ENCODE measurements around the gene SLC7A7. TPM values are rescaled to one million over a fixed set of nuclear protein-coding genes. Genes with fewer than 3 reads are reported as not detected.

Gene SLC7A7
- total RNA-seq, 2 donors from 2014 or later, result 9.9 to 28.5 TPM

- DNase-seq (ENCODE audit: low spot score), result no peak
- no peak for TF ChIP-seq CTCF (IDR thresholded peaks at IDR 0.05)
- H3K27me3 ChIP-seq, result no peaks in the 10 kb centered on the region
- peaks cover 0 to 12% of the 10 kb centered on the region in 2 donors for H3K4me1 ChIP-seq
- H3K27ac ChIP-seq, result no peak overlapping the region
- no peak overlapping the region for H3K4me3 ChIP-seq
- H3K36me3 ChIP-seq, result no peaks in the 10 kb centered on the region
- H3K9me3 ChIP-seq, result no peaks in the 10 kb centered on the region
These were observed 862 bp downstream of the SLC7A7 start for GRCh38 chr14:22814373-22814772.

- Histone ChIP-seq H3K9me3 (no peaks in the 10 kb centered on the region), H3K4me1 (peaks cover 0 to 5% of the 10 kb centered on the region in 2 donors), H3K4me3 (no peak overlapping the region), H3K27me3 (no peaks in the 10 kb centered on the region), H3K36me3 (no peaks in the 10 kb centered on the region), H3K27ac (no peak overlapping the region)
- no peak for TF ChIP-seq CTCF (IDR thresholded peaks at IDR 0.05)
- no peak for DNase-seq (ENCODE audit: low spot score)
These were observed 2.1 kb downstream of the SLC7A7 start for GRCh38 chr14:22813145-22813544.

DNA sequence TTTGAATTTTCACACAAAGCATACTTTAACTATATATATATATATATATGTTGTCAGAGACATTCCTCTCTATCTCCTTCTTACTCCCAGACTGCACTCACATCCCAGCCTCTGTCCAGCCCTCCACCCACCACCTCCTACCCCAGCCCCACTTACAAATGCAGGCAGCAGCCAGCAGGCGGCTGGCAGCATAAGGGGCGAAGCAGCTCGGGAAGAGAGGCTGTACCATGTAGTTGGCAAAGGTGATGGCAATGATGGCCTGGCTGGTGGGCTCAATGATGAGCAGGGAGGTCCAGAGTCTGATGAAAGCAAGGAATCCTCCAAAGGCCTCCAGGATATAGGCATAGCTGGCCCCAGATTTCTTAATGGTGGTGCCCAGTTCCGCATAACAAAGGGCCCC is 2.5 kb downstream of the SLC7A7 start:
- Histone ChIP-seq H3K4me3 (no peak overlapping the region), H3K27ac (no peak overlapping the region), H3K4me1 (peaks cover 0 to 1% of the 10 kb centered on the region in 2 donors)

DNA sequence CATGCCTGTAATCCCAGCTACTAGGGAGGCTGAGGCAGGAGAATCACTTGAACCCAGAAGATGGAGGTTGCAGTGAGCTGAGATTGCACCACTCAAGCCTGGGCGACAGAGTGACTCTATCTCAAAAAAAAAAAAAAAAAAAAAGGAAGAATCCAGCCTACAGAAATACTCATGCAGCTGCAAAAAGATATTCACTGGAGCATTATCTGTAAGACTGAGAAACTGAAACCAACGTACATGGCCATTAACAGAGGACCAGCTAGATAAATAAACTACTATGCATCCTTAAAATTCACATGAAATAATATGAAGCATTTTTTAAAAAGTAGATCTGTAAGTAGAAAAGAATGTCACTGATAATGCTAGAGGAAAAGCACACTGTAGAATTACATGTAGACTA is 3.5 kb downstream of the SLC7A7 start:
- no peak for TF ChIP-seq CTCF (IDR thresholded peaks at IDR 0.05)
- Histone ChIP-seq H3K36me3 (no peaks in the 10 kb centered on the region), H3K4me3 (no peak overlapping the region), H3K27ac (no peak overlapping the region), H3K9me3 (no peaks in the 10 kb centered on the region), H3K4me1 (no peaks in the 10 kb centered on the region), H3K27me3 (no peaks in the 10 kb centered on the region)
- DNase-seq (ENCODE audit: low spot score), result no peak

More for the DNA sequence above, 2.5 kb downstream of the SLC7A7 start:
- TF ChIP-seq CTCF (IDR thresholded peaks at IDR 0.05), result no peak
- DNase-seq (ENCODE audit: low spot score), result no peak
- Histone ChIP-seq H3K36me3 (no peaks in the 10 kb centered on the region), H3K9me3 (no peaks in the 10 kb centered on the region), H3K27me3 (no peaks in the 10 kb centered on the region)

DNA sequence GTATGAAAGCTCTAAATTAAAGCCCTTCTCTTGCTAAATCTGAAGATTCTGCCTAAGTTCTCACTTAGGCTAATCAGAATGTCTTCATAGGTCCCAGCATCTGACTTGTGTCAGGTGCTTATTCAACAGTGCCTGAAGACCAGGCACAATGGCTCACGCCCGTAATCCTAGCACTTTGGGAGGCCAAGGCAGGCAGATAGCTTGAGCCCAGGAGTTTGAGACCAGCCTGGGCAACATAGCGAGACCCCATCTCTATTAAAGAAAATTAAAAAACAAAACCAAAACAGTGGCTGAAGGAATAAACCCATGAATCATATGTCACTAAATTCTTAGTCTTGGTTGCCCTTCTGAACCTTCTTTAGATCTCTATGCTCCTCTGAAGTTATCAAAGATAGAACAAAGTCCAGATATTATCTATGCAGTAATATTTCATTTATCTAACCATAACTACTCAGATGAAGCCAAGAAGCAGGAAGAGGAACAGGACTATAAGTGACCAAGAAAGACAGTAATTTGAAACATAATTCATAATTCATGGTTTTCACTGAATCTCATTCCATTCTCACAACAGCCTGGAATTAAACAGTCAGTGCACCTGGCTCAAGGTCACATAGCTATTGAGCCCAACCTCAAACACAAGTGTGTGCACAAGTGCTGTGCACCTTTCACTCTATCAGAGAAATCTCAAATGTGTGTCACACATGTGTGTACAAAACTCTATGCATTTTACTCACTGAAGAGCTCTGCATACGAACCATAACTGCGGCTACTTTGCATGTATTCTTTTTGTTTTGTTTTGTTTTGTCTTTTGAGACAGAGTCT is 6.6 kb downstream of the SLC7A7 start:
- Histone ChIP-seq H3K4me3 (no peak overlapping the region), H3K4me1 (no peaks in the 10 kb centered on the region), H3K27me3 (no peaks in the 10 kb centered on the region), H3K36me3 (no peaks in the 10 kb centered on the region), H3K9me3 (no peaks in the 10 kb centered on the region), H3K27ac (no peak overlapping the region)
- no peak for DNase-seq (ENCODE audit: low spot score)
- no peak for TF ChIP-seq CTCF (IDR thresholded peaks at IDR 0.05)
